Endothelial cell of umbilical vein (primary cell): Measurements from ENCODE around the gene CCSER1.
"Not testable (repeated sequence)": the region's sequence is repeated elsewhere in the genome, so short reads cannot be mapped to it uniquely, and the experiment has no call there.

Source experiments
- CTCF ChIP-seq, 2 donors: IDR thresholded peaks; 1 replicate in 1 of 2; 2 replicates in 1 of 2; pipeline ENCODE4 v1.5.1; 2011; ENCODE audit warnings: low read length in 2 of 2, mild to moderate bottlenecking in 2 of 2, moderate library complexity in 2 of 2, control low read depth in 1 of 2, inconsistent platforms in 1 of 2, low read depth in 1 of 2; ENCODE audit not compliant: insufficient read depth in 1 of 2; ENCODE audit errors: extremely low read depth in 1 of 2
- EZH2 ChIP-seq: IDR thresholded peaks from 2 replicates; pipeline ENCODE4 v1.6.1; 2012; ENCODE audit warnings: borderline replicate concordance, low read depth, mild to moderate bottlenecking, moderate library complexity, low read length, inconsistent platforms; ENCODE audit not compliant: severe bottlenecking
- FOS ChIP-seq: IDR thresholded peaks from 2 replicates; pipeline ENCODE4 v1.6.1; 2011; ENCODE audit warnings: mild to moderate bottlenecking, low read length, moderate library complexity, borderline replicate concordance; ENCODE audit not compliant: insufficient read depth
- GATA2 ChIP-seq: IDR thresholded peaks from 2 replicates; pipeline ENCODE4 v1.7.0; 2011; ENCODE audit warnings: low read depth, mild to moderate bottlenecking, moderate library complexity, mixed read lengths, low read length; ENCODE audit not compliant: insufficient read length, insufficient read depth
- JUN ChIP-seq: IDR thresholded peaks from 2 replicates; pipeline ENCODE4 v1.6.1; 2011; ENCODE audit warnings: borderline replicate concordance, low read depth; ENCODE audit not compliant: insufficient read length, insufficient read depth
- MAX ChIP-seq: IDR thresholded peaks from 2 replicates; pipeline ENCODE4 v1.6.1; 2011; ENCODE audit not compliant: insufficient read depth, insufficient read length
- MYC ChIP-seq: IDR thresholded peaks from one replicate; pipeline ENCODE4 v1.6.1; 2011; ENCODE audit warnings: mild to moderate bottlenecking, low read depth, low read length
- POLR2A ChIP-seq: IDR thresholded peaks from 2 replicates; pipeline ENCODE4 v1.6.1; 2012; ENCODE audit warnings: low read depth, mild to moderate bottlenecking, control low read depth, low read length
- POLR2AphosphoS5 ChIP-seq: IDR thresholded peaks from 2 replicates; pipeline ENCODE4 v1.6.1; 2012; ENCODE audit warnings: low read depth, mild to moderate bottlenecking, control low read depth, low read length, moderate library complexity; ENCODE audit not compliant: insufficient read depth

- TF ChIP-seq MYC; CTCF (IDR thresholded peaks at IDR 0.05; ENCODE audit: extremely low read depth in 1 of 2, insufficient read depth in 1 of 2, low read depth in 1 of 2, low read length in 2 of 2); POLR2AphosphoS5; MAX; JUN; POLR2A; GATA2; FOS; EZH2: not testable (repeated sequence)
These were observed 189.9 kb downstream of the CCSER1 start for GRCh38 chr4:90317140-90317539.
